HEK293 (cell line): ENCODE data around the gene POGZ.

ENCODE experiments used
- CTCF ChIP-seq: fragments of 450-650 bp; formaldehyde crosslinking; IDR thresholded peaks from 2 replicates; pipeline ENCODE4 v1.5.1; 2016; ENCODE audit warnings: missing biosample characterization, missing genetic modification characterization
- ZNF10 ChIP-seq: fragments of 450-650 bp; formaldehyde crosslinking; IDR thresholded peaks from 2 replicates; pipeline ENCODE4 v1.5.1; 2017; ENCODE audit warnings: missing biosample characterization, missing genetic modification characterization
- ZNF223 ChIP-seq: fragments of 450-650 bp; formaldehyde crosslinking; IDR thresholded peaks from 2 replicates; pipeline ENCODE4 v1.5.1; 2016; ENCODE audit warnings: missing biosample characterization, missing genetic modification characterization
- ZNF660 ChIP-seq: fragments of 450-650 bp; IDR thresholded peaks from 2 replicates; pipeline ENCODE4 v1.5.1; 2018; ENCODE audit warnings: missing biosample characterization, mild to moderate bottlenecking, missing genetic modification characterization

GRCh38 chr1:151461694-151462093, 2.4 kb upstream of the POGZ start:
- TF ChIP-seq CTCF (tag by site-specific recombination), result no peak
- TF ChIP-seq ZNF223 (tag by site-specific recombination), result no peak
- TF ChIP-seq ZNF660 (tag by site-specific recombination), result no peak
- no peak for TF ChIP-seq ZNF10 (tag by site-specific recombination)
